GM19467 (cell line): Measurements from ENCODE around the gene TMEM161B.
"Not testable (repeated sequence)": the region's sequence is repeated elsewhere in the genome, so short reads cannot be mapped to it uniquely, and the experiment has no call there.

ENCODE experiments used
- ATAC-seq: cut with Tn5 transposase; IDR thresholded peaks from one replicate; pipeline ENCODE4 v1.9.1; 2021; ENCODE audit warnings: mild to moderate bottlenecking, moderate library complexity; ENCODE audit not compliant: unreplicated experiment

Gene TMEM161B

DNA sequence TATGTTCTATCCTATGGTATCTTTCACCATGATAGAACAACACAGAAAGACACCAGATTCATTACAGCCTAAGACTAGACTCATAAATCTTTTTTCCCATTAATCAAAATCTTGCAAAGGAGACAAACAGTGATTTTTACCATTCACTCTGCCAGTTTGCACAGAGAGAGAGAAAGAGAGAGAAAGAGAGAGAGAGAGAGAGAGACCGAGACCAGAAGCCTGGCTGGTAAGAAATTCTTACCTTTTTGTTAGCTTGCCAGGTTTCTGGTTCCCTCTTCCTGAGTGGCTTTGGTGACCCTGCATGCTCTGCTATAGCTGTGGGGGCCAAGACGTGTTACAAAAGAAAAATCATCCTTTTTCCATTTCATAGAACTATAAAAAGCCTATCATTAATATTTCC lies 18.6 kb downstream of the TMEM161B start:
- ATAC-seq: no peak

DNA sequence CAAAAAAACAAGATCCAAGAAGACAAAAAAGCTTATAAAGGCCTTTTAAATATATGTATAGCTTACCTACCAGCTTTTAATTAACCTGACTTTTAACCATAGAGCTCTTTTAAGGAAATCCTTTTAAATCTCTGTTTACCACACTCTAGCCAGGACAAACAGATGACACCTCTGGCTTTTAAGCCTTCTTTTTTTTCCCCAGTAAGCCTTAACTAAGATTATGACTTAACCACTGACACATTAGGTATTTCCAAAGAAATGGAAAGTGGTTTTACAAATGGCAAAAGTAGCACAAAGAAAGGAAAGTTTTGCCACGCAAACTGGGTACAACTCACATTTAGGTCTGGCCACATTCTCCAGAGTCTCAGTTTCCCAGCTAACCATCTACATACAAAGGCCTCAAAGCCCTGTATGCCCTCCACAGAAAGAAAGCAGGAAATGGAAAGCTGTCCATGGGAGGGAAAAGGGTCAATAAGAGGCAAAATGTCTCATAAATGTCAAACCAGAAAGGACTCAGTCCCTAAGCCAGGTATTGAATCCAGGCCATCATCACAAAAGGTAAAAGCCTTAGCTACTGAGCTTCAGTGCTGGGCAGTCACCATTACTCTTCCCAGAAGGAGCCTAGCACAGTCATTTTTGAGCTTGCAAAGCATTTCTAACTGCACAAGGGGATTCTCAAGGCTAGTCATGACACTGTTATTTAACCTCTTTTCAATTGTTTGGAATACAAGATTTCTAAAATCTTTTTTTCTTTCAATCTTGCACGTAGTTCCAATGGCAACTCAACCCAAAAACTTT lies 19.7 kb downstream of the TMEM161B start:
- no peak for ATAC-seq

DNA sequence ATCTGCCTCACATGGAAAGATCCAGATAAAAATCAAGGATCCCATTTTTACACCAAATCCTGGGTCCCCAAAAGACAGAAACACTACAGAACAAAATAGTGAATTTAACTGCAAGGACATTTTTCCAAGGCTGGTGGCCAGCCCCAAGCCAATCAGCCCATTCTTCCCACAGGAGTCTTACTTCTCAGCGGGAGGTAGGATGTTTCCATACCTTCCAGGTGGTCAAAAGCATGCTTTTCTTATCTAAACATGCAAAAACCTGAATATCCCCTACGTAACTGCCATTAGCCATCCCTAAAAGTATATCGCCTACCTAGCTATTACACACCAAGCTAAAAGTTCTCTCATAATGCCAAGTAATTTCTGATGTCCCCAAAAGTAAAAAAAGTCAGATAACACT lies 20.6 kb downstream of the TMEM161B start:
- ATAC-seq: no peak

DNA sequence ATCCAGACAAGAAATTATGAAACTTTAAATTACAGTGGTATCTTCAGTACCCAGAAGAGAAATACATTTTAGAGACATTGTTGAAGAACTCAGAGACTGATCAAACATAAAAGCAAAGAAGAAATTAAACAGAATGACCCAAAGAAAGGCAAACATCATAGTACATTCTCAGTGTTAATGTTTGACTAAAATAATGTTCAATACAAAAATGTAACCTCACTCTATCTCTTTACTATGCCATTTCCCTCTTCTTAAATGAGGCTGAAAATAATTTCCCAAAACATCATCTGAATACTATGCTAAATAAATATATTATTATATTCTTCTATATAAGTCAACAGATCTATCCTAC lies 22.8 kb downstream of the TMEM161B start:
- ATAC-seq: no peak

DNA sequence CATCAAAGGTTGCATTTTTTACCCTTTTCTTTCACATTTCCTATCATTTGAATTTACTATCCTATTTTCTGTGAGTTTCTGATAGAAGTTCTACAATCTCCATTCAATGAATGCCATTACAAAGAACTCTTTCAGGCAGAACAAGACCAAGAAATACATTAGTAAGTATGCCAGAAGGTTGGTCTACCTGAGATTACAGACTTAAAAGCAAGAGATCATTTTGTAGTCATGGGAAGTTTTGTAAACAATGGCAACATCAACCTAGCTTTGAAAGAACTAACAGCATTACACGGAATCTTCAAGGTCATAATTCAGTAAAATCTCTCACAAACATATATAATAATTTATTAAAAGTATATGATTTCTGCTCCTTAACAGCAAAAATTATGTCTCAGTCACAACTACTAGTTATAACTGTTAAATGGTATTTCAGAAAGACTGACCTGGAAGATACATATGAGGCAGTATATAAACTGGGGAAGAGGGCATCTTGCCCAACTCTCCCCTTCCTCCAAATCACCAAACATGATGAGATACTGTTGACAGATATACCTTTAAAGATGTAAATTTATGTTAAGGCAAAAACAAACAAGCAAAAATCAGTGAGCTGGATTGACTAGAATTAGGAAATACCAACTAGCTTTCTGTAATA lies 23.3 kb downstream of the TMEM161B start:
- no peak for ATAC-seq

DNA sequence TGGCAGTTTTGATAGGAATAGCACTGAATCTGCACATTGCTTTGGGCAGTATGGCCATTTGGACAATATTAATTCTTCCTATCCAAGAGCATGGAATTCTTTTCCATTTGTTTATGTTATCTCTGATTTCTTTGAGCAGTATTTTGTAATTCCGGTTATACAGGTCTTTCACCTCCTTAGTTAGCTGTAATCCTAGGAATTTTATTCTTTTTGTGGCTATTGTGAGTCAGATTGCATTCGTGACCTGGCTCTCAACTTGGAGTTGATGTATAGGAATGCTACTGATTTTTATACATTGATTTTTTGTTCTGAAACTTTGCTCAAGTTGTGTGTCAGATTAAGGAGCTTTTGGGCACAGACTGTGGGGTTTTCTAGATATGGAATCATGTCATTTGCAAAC lies 24.0 kb downstream of the TMEM161B start:
- ATAC-seq: no peak

- ATAC-seq: not testable (repeated sequence)
Measured at GRCh38 chr5:88243493-88243892, 25.2 kb downstream of the TMEM161B start.

DNA sequence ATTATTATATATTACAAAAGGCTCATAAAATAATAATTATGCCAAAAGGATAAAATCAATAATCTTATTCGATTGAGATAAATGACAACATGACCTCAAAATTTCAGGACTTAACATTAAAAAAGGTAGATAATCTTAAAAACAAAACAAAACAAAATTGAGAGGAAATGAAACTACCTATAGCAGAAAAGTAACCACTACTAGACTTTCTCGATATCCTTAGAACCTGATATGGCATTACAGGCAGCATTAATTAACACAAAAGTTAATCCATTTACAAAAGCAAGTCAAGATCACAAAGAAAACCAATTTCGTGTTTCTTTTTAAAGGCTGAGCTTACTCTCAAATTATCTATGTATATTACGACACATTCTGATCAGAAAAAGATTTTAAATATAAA lies 29.9 kb downstream of the TMEM161B start:
- no peak for ATAC-seq

DNA sequence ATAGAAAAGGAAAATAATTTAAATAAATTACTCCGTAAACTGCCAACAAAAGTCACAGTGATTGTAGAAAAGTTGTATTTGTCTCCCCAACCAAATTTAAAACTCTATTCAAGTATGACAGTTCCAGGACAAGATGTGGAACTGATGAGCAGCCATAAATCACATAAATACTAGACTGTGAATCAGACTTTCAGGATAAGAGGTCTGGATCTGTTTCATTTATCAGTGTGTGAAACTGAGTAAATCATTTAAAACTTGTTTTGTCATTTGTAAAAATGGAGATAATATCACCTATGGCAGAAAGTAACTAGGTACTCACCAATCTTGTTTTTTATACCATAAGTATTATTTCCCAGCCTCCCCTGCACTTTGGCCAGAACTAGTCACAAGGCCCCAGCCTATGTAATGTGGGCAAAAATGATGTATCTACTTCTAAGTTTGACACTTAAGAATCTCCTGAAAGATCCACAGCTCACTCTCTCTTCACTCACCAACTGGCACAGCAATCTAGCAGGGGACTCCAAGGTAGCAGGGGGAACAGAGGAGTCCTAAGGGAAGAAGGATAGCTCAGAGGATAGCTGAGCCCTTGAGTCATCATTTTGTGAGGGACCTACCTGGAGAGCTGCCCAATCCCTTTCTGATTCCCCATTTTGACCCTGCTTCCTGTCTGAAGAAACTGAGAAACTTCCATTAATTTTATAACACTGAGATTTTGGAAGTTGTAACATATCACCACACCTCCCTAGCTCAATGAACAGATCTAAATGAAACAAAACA lies 31.6 kb downstream of the TMEM161B start:
- ATAC-seq: no peak

GRCh38 chr5:88235828-88236227 lies 32.8 kb downstream of the TMEM161B start:
- ATAC-seq: no peak

DNA sequence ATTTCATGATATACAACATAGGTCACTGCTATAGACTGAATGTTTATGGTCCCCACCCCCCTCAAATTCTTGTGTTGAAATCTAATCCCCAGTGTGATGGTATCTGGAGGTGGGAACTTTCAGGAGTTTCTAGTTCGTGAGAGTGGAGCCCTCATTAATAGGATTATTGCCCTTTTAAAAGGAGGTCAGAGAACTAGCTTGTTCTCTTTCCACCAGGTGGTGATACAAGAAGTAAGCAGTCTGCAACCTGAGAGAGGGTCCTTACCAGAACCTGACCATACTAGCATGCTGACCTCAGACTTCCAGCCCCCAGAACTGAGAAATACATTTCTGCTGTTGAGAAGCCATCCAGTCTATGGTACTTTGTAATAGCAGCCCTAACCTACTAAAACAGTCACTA lies 33.3 kb downstream of the TMEM161B start:
- ATAC-seq: no peak

GRCh38 chr5:88230546-88231066 lies 38.0 kb downstream of the TMEM161B start:
- ATAC-seq: no peak

DNA sequence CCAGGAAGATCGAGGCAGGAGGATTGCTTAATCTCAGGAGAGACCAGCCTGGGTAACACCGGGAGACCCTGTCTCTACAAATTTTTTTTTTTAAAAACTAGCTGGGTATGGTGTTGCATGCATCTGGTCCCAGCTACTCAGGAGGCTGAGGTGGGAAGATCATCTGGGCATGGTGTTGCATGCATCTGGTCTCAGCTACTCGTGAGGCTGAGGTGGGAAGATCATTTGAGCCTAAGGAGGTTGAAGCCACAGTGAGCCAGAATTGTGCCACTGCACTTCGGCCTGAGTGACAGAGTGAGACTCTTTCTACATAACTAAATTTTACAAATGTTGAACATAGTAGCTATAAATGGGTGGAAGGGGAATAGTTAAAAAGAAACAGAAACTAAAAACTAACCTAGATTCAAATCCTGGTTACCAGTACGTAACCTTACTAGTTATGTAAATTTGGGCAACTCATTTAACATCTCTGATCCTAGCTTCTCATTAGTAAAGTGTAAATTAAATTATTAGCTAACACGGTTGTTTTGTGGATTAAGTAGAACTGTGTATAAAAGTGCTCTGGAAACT lies 41.7 kb downstream of the TMEM161B start:
- ATAC-seq: peak; percentile 82

DNA sequence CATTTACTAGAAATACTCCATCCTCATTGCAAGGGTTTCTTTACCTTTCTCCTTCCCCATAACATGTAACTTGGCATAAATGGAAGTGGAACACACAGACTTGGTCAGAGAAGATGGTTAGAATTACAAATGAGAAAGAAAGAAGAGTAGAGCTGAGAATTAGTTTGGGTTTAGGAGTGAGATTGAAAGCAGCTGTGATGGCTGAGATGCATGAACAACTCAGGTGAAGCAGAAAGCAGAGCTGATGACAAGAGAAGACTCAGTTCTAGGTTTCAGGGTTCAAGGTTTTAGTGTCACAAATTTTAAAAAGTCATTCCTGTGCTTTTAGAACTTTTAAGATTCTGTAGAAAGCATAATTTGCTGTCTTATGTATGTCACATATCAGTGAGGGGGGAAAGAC lies 54.0 kb downstream of the TMEM161B start:
- ATAC-seq: no peak

- ATAC-seq: no peak
Measured at GRCh38 chr5:88207575-88207974, 61.1 kb downstream of the TMEM161B start.

- ATAC-seq: no peak
Measured at GRCh38 chr5:88203981-88204750, 64.5 kb downstream of the TMEM161B start.

DNA sequence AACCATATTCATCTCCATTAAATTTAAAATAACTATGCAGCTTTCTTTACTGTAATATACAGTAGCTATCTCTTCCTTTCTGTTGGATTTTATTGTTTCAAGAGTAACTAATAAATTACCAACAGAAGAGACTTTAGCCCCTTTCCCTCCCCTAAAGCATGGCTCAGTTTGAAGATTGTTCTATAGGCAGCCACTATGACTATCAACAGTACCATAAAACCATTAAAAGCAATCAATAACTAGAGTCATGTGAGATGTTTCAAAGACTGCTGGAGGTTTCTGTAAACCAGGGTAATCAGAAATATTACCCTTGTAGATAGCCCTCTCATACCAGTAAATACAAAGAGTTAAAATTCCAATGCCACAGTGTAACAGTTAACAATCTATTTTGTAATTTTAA lies 73.0 kb downstream of the TMEM161B start:
- no peak for ATAC-seq

DNA sequence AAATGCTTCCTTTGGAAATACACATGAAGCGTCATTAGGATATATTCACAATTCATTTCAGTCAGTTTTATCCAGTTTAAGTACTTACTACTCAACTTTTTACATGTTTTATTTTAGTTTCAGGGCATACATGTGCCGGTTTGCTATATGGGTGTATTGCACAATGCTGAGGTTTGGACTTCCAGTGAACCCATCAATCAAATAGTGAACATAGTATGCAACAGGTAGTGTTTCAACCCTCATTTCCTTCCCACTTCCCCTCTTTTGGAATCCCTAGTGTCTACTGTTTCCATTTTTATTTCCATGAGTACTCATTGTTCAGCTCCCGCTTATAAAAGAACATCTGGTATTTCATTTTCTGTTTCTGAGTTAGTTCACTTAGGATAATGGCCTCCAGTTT lies 74.7 kb downstream of the TMEM161B start:
- no peak for ATAC-seq

DNA sequence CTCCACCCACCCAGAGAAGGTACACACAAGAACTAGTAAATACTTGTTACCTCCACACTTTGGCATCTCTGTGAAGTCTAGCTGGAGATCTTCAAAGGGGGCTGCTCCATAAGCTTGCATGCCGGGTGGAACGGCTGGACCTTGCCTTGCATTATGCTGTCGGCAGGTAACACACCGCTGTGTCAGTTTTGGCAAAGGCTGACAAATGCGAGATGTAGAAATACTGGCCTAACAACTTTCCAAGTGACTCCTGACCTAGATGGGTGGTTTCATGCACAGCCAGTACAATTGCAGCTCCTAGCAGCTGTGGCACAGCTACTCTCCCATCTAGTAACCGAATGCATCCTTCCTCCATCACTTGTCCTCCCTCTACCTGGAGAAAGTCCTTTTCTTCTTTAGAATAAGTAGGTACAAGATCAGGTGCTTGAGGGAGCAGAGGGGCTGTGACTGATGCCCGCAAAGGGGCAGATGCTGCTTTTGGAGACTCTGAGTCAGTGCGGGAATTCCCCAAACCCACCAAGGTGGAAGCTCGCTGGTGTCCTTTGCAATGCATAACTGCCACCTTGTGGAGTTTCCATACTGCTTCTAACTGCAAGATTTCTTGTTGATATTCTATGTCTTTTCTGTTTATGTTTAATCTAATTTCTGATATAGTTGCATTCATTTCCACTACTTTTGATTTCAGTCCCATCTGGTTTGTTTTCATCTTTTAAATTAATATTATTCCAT lies 78.4 kb downstream of the TMEM161B start:
- no peak for ATAC-seq

GRCh38 chr5:88189484-88189883 lies 79.2 kb downstream of the TMEM161B start:
- ATAC-seq: not testable (repeated sequence)
